LNCaP clone FGC (cell line): ENCODE data around the gene IQGAP3.

ENCODE experiments used
- DNase-seq: peaks from one replicate; pipeline ENCODE4 v3.0.0-alpha.2; 2011; ENCODE audit warnings: low read depth
- H3K4me3 ChIP-seq: 2 replicates; pipeline ENCODE4 v1.5.1; 2011; ENCODE audit warnings: mild to moderate bottlenecking, low read depth, low read length, control low read depth
- TF ChIP-seq, protein P1 (sequence below): IDR thresholded peaks from 2 replicates; pipeline ENCODE4 v1.5.1; 2012; ENCODE audit warnings: mild to moderate bottlenecking; ENCODE audit not compliant: control insufficient read depth, insufficient read depth; ENCODE audit errors: extremely low read depth

The IQGAP3 gene

DNA sequence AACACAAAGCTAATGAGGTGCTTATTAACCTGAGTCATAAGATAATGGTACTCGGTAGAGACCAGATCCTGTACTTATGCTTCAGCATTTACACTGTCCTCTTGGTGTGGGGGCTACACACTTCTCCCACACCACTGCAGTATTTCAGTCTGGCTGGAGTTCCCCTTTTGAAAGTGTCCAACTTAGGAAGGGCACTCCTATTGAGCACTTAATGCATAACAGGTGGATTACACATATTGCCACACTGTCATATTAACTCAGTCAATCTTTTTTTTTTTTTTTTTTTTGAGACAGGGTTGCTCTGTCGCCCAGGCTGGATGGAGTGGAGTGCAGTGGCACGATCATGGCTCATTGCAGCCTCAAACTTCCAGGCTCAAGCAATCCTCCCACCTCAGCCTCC is 27.4 kb upstream of the IQGAP3 start:
- no peak overlapping the region for H3K4me3 ChIP-seq
- TF ChIP-seq, protein P1, sequence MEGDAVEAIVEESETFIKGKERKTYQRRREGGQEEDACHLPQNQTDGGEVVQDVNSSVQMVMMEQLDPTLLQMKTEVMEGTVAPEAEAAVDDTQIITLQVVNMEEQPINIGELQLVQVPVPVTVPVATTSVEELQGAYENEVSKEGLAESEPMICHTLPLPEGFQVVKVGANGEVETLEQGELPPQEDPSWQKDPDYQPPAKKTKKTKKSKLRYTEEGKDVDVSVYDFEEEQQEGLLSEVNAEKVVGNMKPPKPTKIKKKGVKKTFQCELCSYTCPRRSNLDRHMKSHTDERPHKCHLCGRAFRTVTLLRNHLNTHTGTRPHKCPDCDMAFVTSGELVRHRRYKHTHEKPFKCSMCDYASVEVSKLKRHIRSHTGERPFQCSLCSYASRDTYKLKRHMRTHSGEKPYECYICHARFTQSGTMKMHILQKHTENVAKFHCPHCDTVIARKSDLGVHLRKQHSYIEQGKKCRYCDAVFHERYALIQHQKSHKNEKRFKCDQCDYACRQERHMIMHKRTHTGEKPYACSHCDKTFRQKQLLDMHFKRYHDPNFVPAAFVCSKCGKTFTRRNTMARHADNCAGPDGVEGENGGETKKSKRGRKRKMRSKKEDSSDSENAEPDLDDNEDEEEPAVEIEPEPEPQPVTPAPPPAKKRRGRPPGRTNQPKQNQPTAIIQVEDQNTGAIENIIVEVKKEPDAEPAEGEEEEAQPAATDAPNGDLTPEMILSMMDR, result peak; percentile 21; the same call in 1 of the 2 replicates
- DNase-seq, result no peak

DNA sequence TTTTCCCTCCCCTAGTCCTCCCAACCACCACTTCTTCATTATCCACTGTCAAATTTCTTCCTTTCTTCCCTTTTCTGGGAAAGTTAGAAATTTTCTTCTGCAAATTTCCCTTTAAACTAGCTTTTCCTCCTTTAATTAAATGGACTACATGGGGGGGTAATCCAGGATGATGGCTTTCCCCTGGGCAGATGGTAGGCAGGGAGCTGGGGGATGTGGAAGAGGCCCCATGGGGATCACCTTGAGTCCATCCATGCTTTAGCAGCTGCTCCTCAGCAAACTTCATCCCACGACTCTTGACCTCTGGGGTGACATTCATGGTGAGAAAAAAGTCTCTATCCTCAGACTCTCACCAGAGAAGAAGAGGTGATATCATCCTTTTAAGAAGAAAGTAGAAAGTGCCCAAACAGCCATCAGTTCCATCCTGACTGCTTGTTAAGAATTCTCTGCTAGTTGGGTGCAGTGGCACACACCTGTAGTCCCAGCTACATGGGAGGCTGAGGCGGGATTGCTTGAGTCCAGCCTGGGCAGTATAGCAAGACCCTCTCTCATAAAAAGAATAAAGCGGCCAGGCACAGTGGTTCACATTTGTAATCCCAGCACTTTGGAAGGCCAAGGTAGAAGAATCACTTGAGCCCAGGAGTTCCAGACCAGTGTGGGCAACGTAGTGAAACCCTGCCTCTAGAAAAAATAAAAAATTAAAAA is 26.5 kb upstream of the IQGAP3 start:
- no peak overlapping the region for H3K4me3 ChIP-seq
- DNase-seq, result no peak
- TF ChIP-seq, protein P1, result no peak

DNA sequence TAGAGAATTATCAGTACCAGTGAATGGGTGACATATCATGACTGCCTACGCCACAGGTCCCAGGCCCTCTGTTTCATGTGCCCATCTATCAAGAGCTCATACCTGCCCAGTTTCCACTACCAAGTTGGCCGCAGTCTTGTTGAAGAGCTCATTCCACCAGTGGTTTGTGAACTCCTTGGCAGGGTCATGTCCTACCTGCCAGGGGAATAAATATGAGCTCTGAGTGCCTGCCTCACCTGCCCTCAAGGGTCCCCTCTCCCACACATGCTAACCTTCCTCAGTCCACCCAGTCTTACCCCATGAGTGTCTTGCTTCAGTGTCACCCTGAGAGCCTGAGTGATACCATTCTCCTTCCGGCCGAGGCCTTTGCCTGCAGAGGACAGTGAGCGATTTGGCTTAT is 25.8 kb upstream of the IQGAP3 start:
- DNase-seq, result no peak
- no peak overlapping the region for H3K4me3 ChIP-seq
- TF ChIP-seq, protein P1, result no peak

DNA sequence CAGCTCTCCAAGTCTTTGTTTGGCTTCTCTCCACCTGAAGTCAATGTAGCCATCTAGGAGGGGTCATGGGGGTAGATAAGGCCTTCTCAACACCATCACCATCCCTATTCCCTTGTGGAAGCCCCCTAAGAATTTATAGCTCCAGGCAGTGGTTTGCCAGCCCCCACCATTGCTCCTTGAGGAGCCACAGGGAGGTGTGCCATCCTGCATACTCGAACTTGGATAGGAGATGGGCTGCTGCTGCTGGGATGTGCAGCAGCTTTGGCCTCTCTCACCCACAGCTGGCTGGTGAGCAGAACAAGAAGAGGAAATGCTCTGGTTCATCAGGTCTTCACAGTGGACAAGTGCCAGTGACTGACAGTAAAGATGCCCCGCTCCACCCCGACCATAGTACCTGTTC is 24.1 kb upstream of the IQGAP3 start:
- H3K4me3 ChIP-seq, result no peak overlapping the region
- DNase-seq, result no peak
- TF ChIP-seq, protein P1, result no peak

DNA sequence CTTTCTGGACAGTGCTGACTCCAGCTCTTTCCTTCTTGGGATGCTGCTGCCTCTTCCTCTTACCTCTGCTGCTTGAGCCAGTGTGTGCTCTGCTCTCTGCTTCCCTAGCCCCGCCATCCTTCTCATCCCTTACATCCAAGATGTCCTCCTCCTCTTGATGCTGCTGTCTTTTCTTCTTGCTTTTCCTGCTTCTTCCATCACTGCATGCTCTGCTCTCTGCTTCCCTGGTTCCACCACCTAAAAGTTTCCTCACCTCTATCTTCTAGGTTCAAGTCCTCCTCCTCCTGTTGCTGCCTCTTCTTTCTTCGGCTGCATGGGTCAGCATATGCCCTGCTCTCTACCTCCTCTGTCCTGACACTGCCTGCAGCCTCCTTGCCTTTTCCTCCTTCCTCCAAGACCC is 22.7 kb upstream of the IQGAP3 start:
- TF ChIP-seq, protein P1, result no peak
- no peak overlapping the region for H3K4me3 ChIP-seq
- no peak for DNase-seq

DNA sequence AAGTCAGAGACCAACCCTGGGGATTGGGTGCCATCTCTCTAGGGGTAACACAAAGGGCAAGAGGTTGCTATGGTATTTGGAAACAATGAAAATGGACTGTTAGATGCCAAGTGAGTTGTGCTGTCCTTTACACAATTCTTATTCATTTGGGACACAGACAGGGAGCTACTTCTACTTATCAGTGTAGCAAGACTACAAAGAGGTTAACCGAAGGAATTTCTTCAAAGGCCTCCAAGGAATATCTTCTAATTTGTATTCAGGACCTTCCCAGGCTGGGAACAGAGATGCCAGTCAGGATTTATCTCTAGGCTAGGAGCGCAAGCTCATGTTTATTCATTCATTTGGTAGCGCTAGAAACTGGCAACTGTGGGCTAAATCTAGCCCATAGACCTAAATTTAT is 21.8 kb upstream of the IQGAP3 start:
- DNase-seq, result no peak
- TF ChIP-seq, protein P1, result no peak
- H3K4me3 ChIP-seq, result no peak overlapping the region

DNA sequence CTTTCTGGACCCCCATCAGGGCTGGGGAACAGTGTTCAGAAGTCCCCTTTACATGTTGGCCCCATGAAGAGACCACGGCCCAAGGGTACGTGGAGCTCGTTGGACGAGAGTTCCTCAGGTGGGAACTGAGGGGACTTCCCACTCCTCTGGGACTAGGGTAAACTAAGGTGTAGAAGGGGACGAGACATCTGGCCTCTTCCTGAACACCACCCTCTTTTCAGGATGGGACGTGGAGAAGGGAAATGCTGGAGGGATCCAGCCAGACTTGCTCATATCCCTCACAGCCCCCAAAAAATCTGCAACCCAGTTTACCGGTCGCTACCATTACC is 21.3 kb upstream of the IQGAP3 start:
- TF ChIP-seq, protein P1, result no peak
- H3K4me3 ChIP-seq, result no peak overlapping the region
- DNase-seq, result no peak
